ENCODE measurements around the gene TET3. TPM values are rescaled to one million over a fixed set of nuclear protein-coding genes. Genes with fewer than 3 reads are reported as not detected.
A peak's percentile ranks its signal among the peaks of the same experiment; 100 is the strongest.

Gene TET3
- total and polyA plus RNA-seq, 2 of the 4 experiments (the other 2 are of a cell fraction): 1.6 to 1.8 TPM

DNA sequence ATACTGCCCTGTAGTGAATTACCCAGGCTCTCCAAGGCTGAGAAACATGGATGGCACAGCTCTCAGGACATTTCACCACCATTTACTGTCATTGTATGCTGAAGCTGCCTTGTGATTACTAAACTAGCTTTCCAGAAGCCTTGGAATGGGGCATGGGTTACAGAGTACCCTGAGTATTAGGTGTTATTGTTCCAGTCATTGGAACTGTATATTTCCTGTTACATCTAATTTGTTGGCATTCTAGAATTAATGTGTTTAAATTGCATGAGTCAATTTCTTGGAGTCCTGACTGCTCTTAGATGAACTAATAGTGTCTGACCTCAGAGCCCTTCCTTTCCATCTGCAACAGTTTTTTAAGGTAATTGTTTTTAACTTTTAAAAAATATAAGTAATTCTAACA lies 49.1 kb upstream of the TET3 start:
- CTCF ChIA-PET: no interaction called here
- Histone ChIP-seq H3K4me1 (ENCODE audit: control insufficient read depth, insufficient read depth, low read length) (peaks cover 24% of the 10 kb centered on the region), H3K9ac (ENCODE audit: low read depth, low read length) (no peak overlapping the region), H3K27me3 (ENCODE audit: control insufficient read depth, insufficient read depth, low read length) (no peaks in the 10 kb centered on the region), H2AK5ac (ENCODE audit: low read depth, low read length) (no peak overlapping the region), H3K79me1 (ENCODE audit: low read depth in 1 of 2, low read length in 2 of 2) (peaks cover 53 to 88% of the 10 kb centered on the region in 2 experiments), H2BK20ac (ENCODE audit: low read depth, low read length) (no peak overlapping the region), H3K14ac (replicated peaks; ENCODE audit: low read depth, low read length) (0 out of 2 replicates have a peak overlapping the region, but pooled peaks have one; percentile 10), H3K4me3 (ENCODE audit: insufficient read depth, low read depth, low read length) (no peak overlapping the region), H3K9me1 (ENCODE audit: insufficient read depth, low read length) (peaks cover 29% of the 10 kb centered on the region), H3K56ac (ENCODE audit: extremely low read depth, insufficient read depth, low read length) (no peak overlapping the region), H4K20me1 (ENCODE audit: insufficient read depth, low read length) (peaks cover 95% of the 10 kb centered on the region), H3K18ac (ENCODE audit: low read depth, low read length) (no peak overlapping the region), H4K5ac (ENCODE audit: low read depth, low read length) (no peak overlapping the region), H2BK120ac (ENCODE audit: low read depth, low read length) (no peak overlapping the region), H3K4ac (ENCODE audit: low read depth, low read length) (no peak overlapping the region), H2AFZ (replicated peaks; ENCODE audit: low read length, poor library complexity) (no peak overlapping the region), H4K91ac (ENCODE audit: insufficient read depth, low read depth, low read length) (no peak overlapping the region), H4K8ac (ENCODE audit: low read depth in 2 of 2, low read length in 2 of 2) (no peak overlapping the region), H3K27ac (ENCODE audit: insufficient read depth, low read length) (no peak overlapping the region), H3K23ac (ENCODE audit: low read depth, low read length) (0 out of 2 replicates have a peak overlapping the region, but pooled peaks have one; percentile 38), H3K9me3 (ENCODE audit: control insufficient read depth, insufficient read depth, low read length) (no peaks in the 10 kb centered on the region), H2BK15ac (ENCODE audit: low read depth, low read length) (no peak overlapping the region), H3K36me3 (ENCODE audit: control insufficient read depth, insufficient read depth, low read length) (peaks cover 11% of the 10 kb centered on the region), H2AK9ac (replicated peaks; ENCODE audit: low read depth, low read length, poor library complexity) (no peak overlapping the region), H2BK5ac (ENCODE audit: low read depth, low read length, poor library complexity, severe bottlenecking) (no peak overlapping the region), H3K4me2 (ENCODE audit: low read depth, low read length) (no peak overlapping the region)
- no TSS peak for BruUV-seq (replicated peaks)
- in situ Hi-C loops (cut with MboI; ENCODE audit: low sequenced_read_pairs) (no loop called here), dilution Hi-C loops (cut with HindIII; ENCODE audit: low sequenced_read_pairs, unreplicated experiment) (no loop called here), intact Hi-C loops (cut with micrococcal nuclease) (no loop called here)
- DNase-seq (no peak), ATAC-seq (ENCODE audit: low read depth) (no peak)
- POLR2A ChIA-PET (ENCODE audit: unreplicated experiment): no interaction called here
- TF ChIP-seq MXI1 (IDR thresholded peaks at IDR 0.05; ENCODE audit: borderline replicate concordance, low read depth, low read length) (no peak), RAD21 (IDR thresholded peaks at IDR 0.05; ENCODE audit: low read length) (no peak), MAZ (IDR thresholded peaks at IDR 0.05; ENCODE audit: borderline replicate concordance, low read depth, low read length) (no peak), MAFK (IDR thresholded peaks at IDR 0.05; ENCODE audit: low read depth, low read length) (no peak), CHD1 (IDR thresholded peaks at IDR 0.05; ENCODE audit: low read depth, low read length) (no peak), POLR2A (IDR thresholded peaks at IDR 0.05; ENCODE audit: low read depth, low read length) (no peak), BHLHE40 (IDR thresholded peaks at IDR 0.05; ENCODE audit: low read depth, low read length) (no peak), RCOR1 (IDR thresholded peaks at IDR 0.05; ENCODE audit: insufficient replicate concordance, low read length) (no peak), RFX5 (IDR thresholded peaks at IDR 0.05; ENCODE audit: low read depth, low read length) (no peak), NFE2L2 (IDR thresholded peaks at IDR 0.05; ENCODE audit: low read depth, low read length) (no peak), FOS (IDR thresholded peaks at IDR 0.05; ENCODE audit: low read depth, low read length) (no peak), SMC3 (IDR thresholded peaks at IDR 0.05; ENCODE audit: low read depth, low read length) (no peak), CEBPB (IDR thresholded peaks at IDR 0.05; ENCODE audit: low read depth, low read length) (no peak)
- TF ChIP-seq, protein P1, sequence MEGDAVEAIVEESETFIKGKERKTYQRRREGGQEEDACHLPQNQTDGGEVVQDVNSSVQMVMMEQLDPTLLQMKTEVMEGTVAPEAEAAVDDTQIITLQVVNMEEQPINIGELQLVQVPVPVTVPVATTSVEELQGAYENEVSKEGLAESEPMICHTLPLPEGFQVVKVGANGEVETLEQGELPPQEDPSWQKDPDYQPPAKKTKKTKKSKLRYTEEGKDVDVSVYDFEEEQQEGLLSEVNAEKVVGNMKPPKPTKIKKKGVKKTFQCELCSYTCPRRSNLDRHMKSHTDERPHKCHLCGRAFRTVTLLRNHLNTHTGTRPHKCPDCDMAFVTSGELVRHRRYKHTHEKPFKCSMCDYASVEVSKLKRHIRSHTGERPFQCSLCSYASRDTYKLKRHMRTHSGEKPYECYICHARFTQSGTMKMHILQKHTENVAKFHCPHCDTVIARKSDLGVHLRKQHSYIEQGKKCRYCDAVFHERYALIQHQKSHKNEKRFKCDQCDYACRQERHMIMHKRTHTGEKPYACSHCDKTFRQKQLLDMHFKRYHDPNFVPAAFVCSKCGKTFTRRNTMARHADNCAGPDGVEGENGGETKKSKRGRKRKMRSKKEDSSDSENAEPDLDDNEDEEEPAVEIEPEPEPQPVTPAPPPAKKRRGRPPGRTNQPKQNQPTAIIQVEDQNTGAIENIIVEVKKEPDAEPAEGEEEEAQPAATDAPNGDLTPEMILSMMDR (conservative IDR thresholded peaks at IDR 0.05; ENCODE audit: low read depth, low read length): no peak
- TF ChIP-seq, protein P2, sequence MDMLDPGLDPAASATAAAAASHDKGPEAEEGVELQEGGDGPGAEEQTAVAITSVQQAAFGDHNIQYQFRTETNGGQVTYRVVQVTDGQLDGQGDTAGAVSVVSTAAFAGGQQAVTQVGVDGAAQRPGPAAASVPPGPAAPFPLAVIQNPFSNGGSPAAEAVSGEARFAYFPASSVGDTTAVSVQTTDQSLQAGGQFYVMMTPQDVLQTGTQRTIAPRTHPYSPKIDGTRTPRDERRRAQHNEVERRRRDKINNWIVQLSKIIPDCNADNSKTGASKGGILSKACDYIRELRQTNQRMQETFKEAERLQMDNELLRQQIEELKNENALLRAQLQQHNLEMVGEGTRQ (IDR thresholded peaks at IDR 0.05; ENCODE audit: low read depth, low read length): no peak
- TF ChIP-seq, protein P3, sequence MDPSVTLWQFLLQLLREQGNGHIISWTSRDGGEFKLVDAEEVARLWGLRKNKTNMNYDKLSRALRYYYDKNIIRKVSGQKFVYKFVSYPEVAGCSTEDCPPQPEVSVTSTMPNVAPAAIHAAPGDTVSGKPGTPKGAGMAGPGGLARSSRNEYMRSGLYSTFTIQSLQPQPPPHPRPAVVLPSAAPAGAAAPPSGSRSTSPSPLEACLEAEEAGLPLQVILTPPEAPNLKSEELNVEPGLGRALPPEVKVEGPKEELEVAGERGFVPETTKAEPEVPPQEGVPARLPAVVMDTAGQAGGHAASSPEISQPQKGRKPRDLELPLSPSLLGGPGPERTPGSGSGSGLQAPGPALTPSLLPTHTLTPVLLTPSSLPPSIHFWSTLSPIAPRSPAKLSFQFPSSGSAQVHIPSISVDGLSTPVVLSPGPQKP (IDR thresholded peaks at IDR 0.05; ENCODE audit: borderline replicate concordance, low read depth, low read length): no peak
